Coronary artery (tissue), 2 donors: ENCODE results near the gene CAPN14.

Source experiments
- DNase-seq: peaks from one replicate; pipeline ENCODE4 v3.0.0-alpha.2; 2017; ENCODE audit warnings: low spot score
- H3K27ac ChIP-seq, 2 donors: fragments of 200-600 bp; sonication (generic); one replicate each; pipeline ENCODE4 v1.5.1; 2016 to 2019
- H3K4me3 ChIP-seq: fragments of 200-600 bp; sonication (generic); 2 replicates; pipeline ENCODE4 v1.5.1; 2016; ENCODE audit warnings: mild to moderate bottlenecking, moderate library complexity
- TF ChIP-seq, protein P1 (sequence below): fragments of 200-600 bp; sonication (generic); IDR thresholded peaks from one replicate; pipeline ENCODE4 v1.5.1; 2019; ENCODE audit warnings: antibody characterized with exemption

CAPN14 gene

DNA sequence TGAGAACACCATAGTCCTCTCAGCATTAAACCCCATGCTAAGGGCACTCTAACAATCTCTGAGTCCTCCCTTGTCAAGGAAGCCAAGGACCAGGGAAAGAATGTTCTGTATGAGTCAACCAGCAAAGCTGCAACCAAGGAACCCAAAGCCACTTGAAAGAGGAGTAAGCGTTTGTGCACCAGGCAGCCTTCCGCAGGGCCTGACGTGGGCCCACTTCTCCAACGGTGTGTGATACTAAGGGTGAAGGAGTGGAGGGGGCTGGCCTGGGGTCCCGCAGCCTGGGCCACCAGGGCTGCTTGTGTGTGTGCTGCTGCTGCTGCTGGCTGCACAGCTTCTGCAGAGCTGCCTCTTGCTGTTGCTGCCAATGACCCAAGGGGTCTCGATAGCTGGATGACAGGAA is 49.0 kb downstream of the CAPN14 start:
- Histone ChIP-seq H3K4me3 (no peak overlapping the region), H3K27ac (no peak overlapping the region)
- DNase-seq = no peak
- TF ChIP-seq, protein P1, sequence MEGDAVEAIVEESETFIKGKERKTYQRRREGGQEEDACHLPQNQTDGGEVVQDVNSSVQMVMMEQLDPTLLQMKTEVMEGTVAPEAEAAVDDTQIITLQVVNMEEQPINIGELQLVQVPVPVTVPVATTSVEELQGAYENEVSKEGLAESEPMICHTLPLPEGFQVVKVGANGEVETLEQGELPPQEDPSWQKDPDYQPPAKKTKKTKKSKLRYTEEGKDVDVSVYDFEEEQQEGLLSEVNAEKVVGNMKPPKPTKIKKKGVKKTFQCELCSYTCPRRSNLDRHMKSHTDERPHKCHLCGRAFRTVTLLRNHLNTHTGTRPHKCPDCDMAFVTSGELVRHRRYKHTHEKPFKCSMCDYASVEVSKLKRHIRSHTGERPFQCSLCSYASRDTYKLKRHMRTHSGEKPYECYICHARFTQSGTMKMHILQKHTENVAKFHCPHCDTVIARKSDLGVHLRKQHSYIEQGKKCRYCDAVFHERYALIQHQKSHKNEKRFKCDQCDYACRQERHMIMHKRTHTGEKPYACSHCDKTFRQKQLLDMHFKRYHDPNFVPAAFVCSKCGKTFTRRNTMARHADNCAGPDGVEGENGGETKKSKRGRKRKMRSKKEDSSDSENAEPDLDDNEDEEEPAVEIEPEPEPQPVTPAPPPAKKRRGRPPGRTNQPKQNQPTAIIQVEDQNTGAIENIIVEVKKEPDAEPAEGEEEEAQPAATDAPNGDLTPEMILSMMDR = no peak

DNA sequence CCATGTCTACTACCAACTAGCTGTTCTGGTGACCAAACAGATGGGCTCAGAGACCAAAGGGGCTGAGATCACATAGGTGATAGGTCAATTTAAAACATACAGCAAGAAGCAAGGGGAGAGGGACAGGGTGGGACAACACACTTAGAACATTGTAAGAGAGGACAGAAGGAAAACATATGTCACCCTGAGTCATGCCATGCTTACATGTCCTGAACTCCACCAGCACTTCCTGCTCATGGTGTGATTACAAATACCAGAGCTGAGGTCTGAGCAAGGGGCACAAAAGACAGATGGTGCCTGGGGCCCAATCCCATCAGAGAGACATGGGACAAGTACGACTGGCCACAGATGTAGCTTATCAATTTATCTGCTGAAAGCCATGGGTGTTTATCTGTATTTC is 50.4 kb downstream of the CAPN14 start:
- TF ChIP-seq, protein P1 = no peak
- Histone ChIP-seq H3K27ac (no peak overlapping the region), H3K4me3 (no peak overlapping the region)
- no peak for DNase-seq

DNA sequence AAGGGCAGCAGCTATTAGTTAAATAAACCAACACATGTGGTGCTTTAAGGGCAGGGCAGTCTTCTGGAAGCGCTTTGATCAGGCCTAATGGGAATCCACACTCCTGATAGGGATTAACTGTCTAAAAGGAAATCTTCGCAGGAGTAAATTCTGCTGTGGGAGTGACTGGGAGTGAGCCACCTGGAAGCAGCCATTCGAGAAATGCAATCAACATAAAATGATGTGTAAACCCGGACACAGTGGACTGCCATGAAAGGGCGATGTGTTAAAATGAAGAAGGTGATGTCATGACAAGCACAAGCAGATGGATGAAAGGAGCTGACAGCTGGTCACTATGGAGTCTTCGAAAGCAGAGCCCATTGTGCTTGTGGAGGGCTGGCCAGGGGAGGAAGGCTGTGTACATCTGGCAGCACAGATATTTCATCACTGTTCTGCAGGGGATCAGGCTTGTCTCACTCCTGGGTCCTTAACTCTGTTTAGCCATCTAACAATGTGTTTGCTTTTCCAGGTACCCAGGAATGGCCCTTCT is 54.2 kb downstream of the CAPN14 start:
- TF ChIP-seq, protein P1 = no peak
- Histone ChIP-seq H3K4me3 (no peak overlapping the region), H3K27ac (no peak overlapping the region)
- DNase-seq = no peak

DNA sequence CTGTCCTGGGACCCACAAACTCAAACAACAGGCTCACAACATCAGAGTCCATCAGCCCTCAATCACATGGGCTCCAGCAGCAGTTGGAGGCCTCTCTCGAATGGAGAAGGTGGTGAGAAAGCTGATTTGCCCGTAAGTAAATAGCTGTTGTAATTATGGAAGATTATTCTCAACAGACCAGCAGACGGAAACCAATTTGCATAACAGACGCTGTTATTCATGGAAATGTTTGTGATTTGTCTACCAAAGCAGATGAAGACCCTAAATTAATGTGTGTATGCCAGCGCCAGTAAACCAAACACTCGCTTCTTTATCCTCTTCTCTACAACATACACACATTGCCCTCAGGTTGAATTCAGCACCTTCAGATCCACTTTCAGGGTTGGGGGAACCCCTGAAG is 55.7 kb downstream of the CAPN14 start:
- TF ChIP-seq, protein P1 = no peak
- H3K4me3 ChIP-seq = no peak overlapping the region
- no peak overlapping the region for H3K27ac ChIP-seq
- DNase-seq = no peak

DNA sequence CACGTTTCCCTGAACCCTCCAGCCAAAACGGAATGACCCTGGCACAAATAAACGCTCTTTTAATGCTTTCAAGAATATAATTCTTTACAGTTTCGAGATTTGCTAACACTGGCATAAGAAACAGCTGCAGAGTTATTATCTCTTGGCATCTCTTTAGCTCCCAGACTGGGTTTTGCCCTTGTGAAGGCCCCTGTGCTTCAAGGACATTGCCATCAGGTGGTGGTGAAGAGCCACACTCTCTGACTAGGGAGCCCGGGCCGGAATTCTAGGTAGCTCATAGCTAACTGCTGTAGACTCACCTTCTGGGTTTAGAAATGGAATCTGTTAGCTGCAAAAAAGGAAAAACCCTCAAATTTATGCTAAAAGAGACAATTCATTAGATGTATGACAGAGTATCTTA is 65.8 kb downstream of the CAPN14 start:
- TF ChIP-seq, protein P1 = no peak
- no peak for DNase-seq
- no peak overlapping the region for H3K27ac ChIP-seq
- no peak overlapping the region for H3K4me3 ChIP-seq

DNA sequence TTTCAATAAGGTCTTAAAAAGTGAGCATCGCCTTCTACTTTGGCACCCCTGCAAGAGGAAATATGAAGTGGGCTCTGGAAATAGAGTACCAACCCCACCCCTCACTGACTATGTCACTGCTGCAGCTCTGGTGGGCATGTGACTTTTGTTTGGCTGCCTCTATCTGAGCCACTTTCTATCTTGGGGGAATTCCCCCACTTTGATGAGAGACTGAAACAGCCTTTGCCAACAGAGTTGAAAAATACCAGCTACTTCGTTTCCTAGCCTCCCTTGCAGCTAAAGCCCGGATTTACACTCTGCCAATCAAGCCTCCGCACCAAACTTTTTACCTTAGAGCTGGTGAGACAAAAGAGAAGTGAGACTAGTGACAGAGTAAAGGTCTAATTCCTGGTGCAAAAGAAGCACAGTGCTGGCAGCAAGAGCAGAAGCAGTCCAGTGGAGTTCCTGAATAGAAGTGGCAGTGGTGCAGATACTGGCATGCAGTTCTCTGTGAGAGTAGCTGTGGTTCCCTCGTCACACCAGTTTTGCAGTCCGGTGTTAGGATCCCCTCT is 67.1 kb downstream of the CAPN14 start:
- DNase-seq = no peak

DNA sequence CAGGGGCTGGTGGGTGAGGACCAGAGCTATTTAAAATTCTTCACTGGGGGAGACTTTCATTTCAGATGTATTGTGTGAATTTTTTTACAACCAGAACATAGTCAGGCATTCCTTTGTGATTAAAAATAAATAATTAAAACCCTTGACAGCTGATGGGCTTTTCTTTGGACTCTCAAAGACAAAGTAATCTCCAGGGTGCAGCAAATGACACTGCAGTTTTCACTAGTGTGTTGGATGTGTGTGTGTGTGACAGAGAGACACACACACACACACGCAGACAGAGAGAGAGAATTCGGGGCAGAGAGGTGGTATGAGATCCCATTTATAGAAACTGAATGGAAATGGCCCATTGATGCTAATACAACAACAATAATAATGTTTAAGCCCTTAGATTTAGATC is 68.8 kb downstream of the CAPN14 start:
- Histone ChIP-seq H3K27ac (no peak overlapping the region), H3K4me3 (no peak overlapping the region)
- TF ChIP-seq, protein P1 = no peak
- no peak for DNase-seq

More for the DNA sequence above, 67.1 kb downstream of the CAPN14 start:
- TF ChIP-seq, protein P1 = no peak
- H3K4me3 ChIP-seq = no peak overlapping the region
- no peak overlapping the region for H3K27ac ChIP-seq
